Tibial nerve (tissue), 4 donors: ENCODE data around the gene SMS. TPM values are rescaled to one million over a fixed set of nuclear protein-coding genes. Genes with fewer than 3 reads are reported as not detected.

Experiments
- DNase-seq, 2 donors: peaks; one replicate each; pipeline ENCODE4 v3.0.0-alpha.2; 2019; ENCODE audit warnings: low spot score in 2 of 2
- H3K27ac ChIP-seq, 4 donors: fragments of 200-600 bp; sonication (generic) in 3 of 4; one replicate each; pipeline ENCODE4 v1.5.1; 2017 to 2019; ENCODE audit warnings: mild to moderate bottlenecking in 1 of 4
- H3K27me3 ChIP-seq, 2 donors: fragments of 200-600 bp; sonication (generic) in 1 of 2; one replicate each; pipeline versions ENCODE4 v1.5.1 to v1.6.0; 2017 to 2019
- H3K36me3 ChIP-seq, 3 donors: fragments of 200-600 bp; sonication (generic); one replicate each; pipeline ENCODE4 v1.5.1; 2018 to 2019
- H3K4me1 ChIP-seq, 4 donors: fragments of 200-600 bp; sonication (generic) in 3 of 4; one replicate each; pipeline ENCODE4 v1.5.1; 2017 to 2019
- H3K4me3 ChIP-seq, 4 donors: fragments of 200-600 bp; sonication (generic) in 3 of 4; one replicate each; pipeline ENCODE4 v1.5.1; 2017 to 2019; ENCODE audit warnings: mild to moderate bottlenecking in 1 of 4, moderate library complexity in 1 of 4
- H3K9me3 ChIP-seq, 4 donors: fragments of 200-600 bp; sonication (generic) in 3 of 4; one replicate each; pipeline ENCODE4 v1.5.1; 2017 to 2019
- CTCF ChIP-seq, 5 experiments: fragments of 200-600 bp in 3 of 5; fragments of 450-650 bp in 2 of 5; sonication (generic) in 3 of 5; IDR thresholded peaks; one replicate each; pipeline ENCODE4 v1.5.1; 2016 to 2019; ENCODE audit warnings: antibody characterized with exemption in 5 of 5, mild to moderate bottlenecking in 3 of 5, moderate library complexity in 2 of 5
- EP300 ChIP-seq, 2 donors: sonication (generic); formaldehyde crosslinking; IDR thresholded peaks; one replicate each; pipeline ENCODE4 v1.6.1; 2017; ENCODE audit warnings: antibody characterized with exemption in 2 of 2, mild to moderate bottlenecking in 1 of 2
- POLR2A ChIP-seq, 2 donors: fragments of 450-650 bp; IDR thresholded peaks; one replicate each; pipeline ENCODE4 v1.6.1; 2017; ENCODE audit warnings: antibody characterized with exemption in 2 of 2, mild to moderate bottlenecking in 2 of 2, moderate library complexity in 2 of 2
- WGBS, 2 donors: methylation state at CpG; one replicate each; pipeline ENCODE4 v1.1.5; 2018; 5-methylcytosine and 5-hydroxymethylcytosine counted together
- total RNA-seq, 4 donors: library from RNA; depleted of rRNA; stranded (reverse); fragments of >200 nt; gene quantifications; one replicate each; pipeline ENCODE4 v1.1.0, GENCODE V29; 2016

Gene SMS
- total RNA-seq, 4 donors from 2014 or later = 19.9 to 36.7 (median 24.7) TPM

- Histone ChIP-seq H3K4me3 (no peak overlapping the region), H3K9me3 (no peaks in the 10 kb centered on the region), H3K4me1 (no peaks in the 10 kb centered on the region), H3K27ac (no peak overlapping the region), H3K36me3 (no peaks in the 10 kb centered on the region), H3K27me3 (no peaks in the 10 kb centered on the region)
- no peak for TF ChIP-seq EP300 (IDR thresholded peaks at IDR 0.05)
- TF ChIP-seq CTCF (IDR thresholded peaks at IDR 0.05) = no peak
- TF ChIP-seq POLR2A (IDR thresholded peaks at IDR 0.05) = no peak
- DNase-seq = no peak
- 74 to 100% methylated on average over 1 of the region's 1 CpG for WGBS, 2 donors
These were observed 28.3 kb upstream of the SMS start for GRCh38 chrX:21912220-21912619.

- H3K36me3 ChIP-seq = no peaks in the 10 kb centered on the region
- H3K4me1 ChIP-seq = no peaks in the 10 kb centered on the region
- WGBS, 2 donors = 94 to 100% methylated on average over 2 to 4 of the region's 4 CpGs
- H3K27me3 ChIP-seq = no peaks in the 10 kb centered on the region
- DNase-seq = no peak
- no peak overlapping the region for H3K4me3 ChIP-seq
- H3K27ac ChIP-seq = no peak overlapping the region
- no peaks in the 10 kb centered on the region for H3K9me3 ChIP-seq
- no peak for TF ChIP-seq EP300 (IDR thresholded peaks at IDR 0.05)
- TF ChIP-seq POLR2A (IDR thresholded peaks at IDR 0.05) = no peak
- TF ChIP-seq CTCF (IDR thresholded peaks at IDR 0.05) = no peak
These were observed 27.5 kb upstream of the SMS start for GRCh38 chrX:21912989-21913388.

GRCh38 chrX:21926116-21926515, 14.4 kb upstream of the SMS start:
- Histone ChIP-seq H3K9me3 (no peaks in the 10 kb centered on the region), H3K36me3 (no peaks in the 10 kb centered on the region), H3K4me3 (peak overlapping the region in 2 of 4 donors; percentile 18 to 31), H3K27me3 (no peaks in the 10 kb centered on the region), H3K27ac (peak overlapping the region in 3 of 4 donors; percentile 45 to 73 (median 67)), H3K4me1 (peaks cover 0 to 6% (median 0%) of the 10 kb centered on the region in 4 donors)
- 25 to 48% methylated on average over 3 of the region's 3 CpGs for WGBS, 2 donors
- no peak for DNase-seq
- TF ChIP-seq EP300 (IDR thresholded peaks at IDR 0.05) (no peak), POLR2A (IDR thresholded peaks at IDR 0.05) (no peak), CTCF (IDR thresholded peaks at IDR 0.05) (no peak)

- no peak for DNase-seq
- Histone ChIP-seq H3K9me3 (no peaks in the 10 kb centered on the region), H3K36me3 (no peaks in the 10 kb centered on the region), H3K4me3 (peak overlapping the region in 1 of 4 donors; percentile 31), H3K4me1 (peaks cover 0 to 6% (median 0%) of the 10 kb centered on the region in 4 donors), H3K27ac (peak overlapping the region; percentile 11 to 73 (median 56)), H3K27me3 (no peaks in the 10 kb centered on the region)
- TF ChIP-seq POLR2A (IDR thresholded peaks at IDR 0.05) = no peak
- peak in 1 of 2 donors; percentile 19 for TF ChIP-seq EP300 (IDR thresholded peaks at IDR 0.05)
- 24 to 40% methylated on average over 6 of the region's 6 CpGs for WGBS, 2 donors
These were observed 13.8 kb upstream of the SMS start for GRCh38 chrX:21926527-21927278.

- 87 to 91% methylated on average over 4 of the region's 4 CpGs for WGBS, 2 donors
- H3K27ac ChIP-seq = no peak overlapping the region
These were observed 11.3 kb upstream of the SMS start for GRCh38 chrX:21929209-21929608.

More at GRCh38 chrX:21929209-21929608, 11.3 kb upstream of the SMS start:
- Histone ChIP-seq H3K4me1 (peaks cover 0 to 6% (median 0%) of the 10 kb centered on the region in 4 donors), H3K4me3 (no peak overlapping the region), H3K9me3 (no peaks in the 10 kb centered on the region), H3K27me3 (no peaks in the 10 kb centered on the region), H3K36me3 (no peaks in the 10 kb centered on the region)
- no peak for DNase-seq
- no peak for TF ChIP-seq POLR2A (IDR thresholded peaks at IDR 0.05)
- TF ChIP-seq EP300 (IDR thresholded peaks at IDR 0.05) = no peak
- no peak for TF ChIP-seq CTCF (IDR thresholded peaks at IDR 0.05)
